HEK293 (cell line): ENCODE results near the gene CACNG7.

Experiments used
- CTCF ChIA-PET: fragments of 350-600 bp; formaldehyde crosslinking; extraction: SDS; loops from one replicate; lab custom pipeline; 2021; ENCODE audit warnings: antibody characterized with exemption; lab: Yijun Ruan, JAX
- POLR2A ChIA-PET: fragments of 300-600 bp; formaldehyde crosslinking; extraction: SDS; loops from one replicate; lab custom pipeline; 2020; ENCODE audit warnings: antibody characterized with exemption, inconsistent platforms; lab: Yijun Ruan, JAX
- H3K27ac ChIP-seq: fragments of 200-500 bp; sonication (Bioruptor generic); 2 replicates; pipeline ENCODE4 v1.5.1; 2014; ENCODE audit warnings: low read depth, low read length, control low read depth, inconsistent platforms; ENCODE audit errors: extremely low read depth
- H3K36me3 ChIP-seq, 2 experiments: fragments of 200-500 bp in 1 of 2; sonication (Bioruptor generic) in 1 of 2; 1 replicate in 1 of 2; 2 replicates in 1 of 2; pipeline ENCODE4 v1.5.1; 2014 to 2017; ENCODE audit warnings: inconsistent platforms in 2 of 2, low read length in 2 of 2; ENCODE audit not compliant: control insufficient read depth in 2 of 2, insufficient read depth in 1 of 2
- H3K4me1 ChIP-seq: fragments of 200-500 bp; sonication (Bioruptor generic); 2 replicates; pipeline ENCODE4 v1.5.1; 2014; ENCODE audit warnings: mild to moderate bottlenecking, low read length, inconsistent platforms; ENCODE audit not compliant: control insufficient read depth, insufficient read depth
- H3K4me3 ChIP-seq: 2 replicates; pipeline ENCODE4 v1.5.1; 2011; ENCODE audit warnings: low read depth, mild to moderate bottlenecking, control low read depth, low read length, moderate library complexity
- H3K9me3 ChIP-seq: fragments of 200-500 bp; sonication (Bioruptor generic); 2 replicates; pipeline ENCODE4 v1.5.1; 2014; ENCODE audit warnings: low read depth, low read length, inconsistent platforms; ENCODE audit not compliant: control insufficient read depth, insufficient read depth
- KLF1 ChIP-seq: fragments of 450-650 bp; formaldehyde crosslinking; IDR thresholded peaks from 2 replicates; pipeline ENCODE4 v1.5.1; 2016; ENCODE audit warnings: missing biosample characterization, missing genetic modification characterization
- KLF10 ChIP-seq: fragments of 450-650 bp; IDR thresholded peaks from 2 replicates; pipeline ENCODE4 v1.5.1; 2018; ENCODE audit warnings: missing biosample characterization, mild to moderate bottlenecking, missing genetic modification characterization
- KLF16 ChIP-seq: fragments of 450-650 bp; formaldehyde crosslinking; IDR thresholded peaks from 2 replicates; pipeline ENCODE4 v1.5.1; 2017; ENCODE audit warnings: missing biosample characterization, missing genetic modification characterization
- ZBTB10 ChIP-seq: fragments of 450-650 bp; formaldehyde crosslinking; IDR thresholded peaks from 2 replicates; pipeline ENCODE4 v1.5.1; 2016; ENCODE audit warnings: missing biosample characterization, missing genetic modification characterization
- ZBTB49 ChIP-seq: fragments of 450-650 bp; formaldehyde crosslinking; IDR thresholded peaks from 2 replicates; pipeline ENCODE4 v1.5.1; 2016; ENCODE audit warnings: missing biosample characterization, missing genetic modification characterization, low read depth
- ZNF121 ChIP-seq: fragments of 450-650 bp; formaldehyde crosslinking; IDR thresholded peaks from 2 replicates; pipeline ENCODE4 v1.5.1; 2016; ENCODE audit warnings: missing biosample characterization, missing genetic modification characterization
- ZNF146 ChIP-seq: fragments of 450-650 bp; formaldehyde crosslinking; IDR thresholded peaks from 2 replicates; pipeline ENCODE4 v1.5.1; 2016; ENCODE audit warnings: missing biosample characterization, missing genetic modification characterization
- ZNF157 ChIP-seq: fragments of 450-650 bp; formaldehyde crosslinking; IDR thresholded peaks from 2 replicates; pipeline ENCODE4 v1.5.1; 2016; ENCODE audit warnings: missing biosample characterization, missing genetic modification characterization
- ZNF350 ChIP-seq: fragments of 450-650 bp; formaldehyde crosslinking; IDR thresholded peaks from 2 replicates; pipeline ENCODE4 v1.5.0; 2017; ENCODE audit warnings: missing biosample characterization, mild to moderate bottlenecking, missing genetic modification characterization
- ZNF394 ChIP-seq: fragments of 450-650 bp; formaldehyde crosslinking; IDR thresholded peaks from 2 replicates; pipeline ENCODE4 v1.5.1; 2016; ENCODE audit warnings: missing biosample characterization, missing genetic modification characterization, mild to moderate bottlenecking, moderate library complexity, borderline replicate concordance
- ZNF510 ChIP-seq: fragments of 450-650 bp; formaldehyde crosslinking; IDR thresholded peaks from 2 replicates; pipeline ENCODE4 v1.5.1; 2018; ENCODE audit warnings: mild to moderate bottlenecking, missing genetic modification characterization, missing biosample characterization; ENCODE audit not compliant: insufficient replicate concordance
- ZNF560 ChIP-seq: fragments of 450-650 bp; formaldehyde crosslinking; IDR thresholded peaks from 2 replicates; pipeline ENCODE4 v1.5.1; 2017; ENCODE audit warnings: missing biosample characterization, missing genetic modification characterization, borderline replicate concordance
- ZNF621 ChIP-seq: fragments of 450-650 bp; formaldehyde crosslinking; IDR thresholded peaks from 2 replicates; pipeline ENCODE4 v1.5.1; 2017; ENCODE audit warnings: missing biosample characterization, missing genetic modification characterization
- ZNF664 ChIP-seq: fragments of 450-650 bp; formaldehyde crosslinking; IDR thresholded peaks from 2 replicates; pipeline ENCODE4 v1.5.1; 2016; ENCODE audit warnings: missing biosample characterization, missing genetic modification characterization
- ZNF76 ChIP-seq: fragments of 450-650 bp; formaldehyde crosslinking; IDR thresholded peaks from 2 replicates; pipeline ENCODE4; 2016; ENCODE audit warnings: low read depth, missing biosample characterization, missing genetic modification characterization, borderline replicate concordance
- ZNF792 ChIP-seq: fragments of 450-650 bp; formaldehyde crosslinking; IDR thresholded peaks from 2 replicates; pipeline ENCODE4 v1.5.1; 2016; ENCODE audit warnings: missing biosample characterization, missing genetic modification characterization
- ZSCAN18 ChIP-seq: fragments of 450-650 bp; formaldehyde crosslinking; IDR thresholded peaks from 2 replicates; pipeline ENCODE4 v1.5.1; 2016; ENCODE audit warnings: missing biosample characterization, missing genetic modification characterization

CACNG7 gene

GRCh38 chr19:53966931-53967330 lies 57.9 kb downstream of the CACNG7 start:
- Histone ChIP-seq H3K4me1 (no peaks in the 10 kb centered on the region), H3K27ac (no peak overlapping the region), H3K9me3 (no peaks in the 10 kb centered on the region), H3K36me3 (peaks cover 0 to 16% of the 10 kb centered on the region in 2 experiments; a peak in 1 of 3 replicates), H3K4me3 (no peak overlapping the region)
- ChIA-PET POLR2A (no interaction called here), CTCF (interaction anchor here (0.6 to 0.8 kb wide), 3 partner anchors 41 to 63 kb away, joined by 3 to 4 read pairs (median 3); no protein-coding TSS in a partner anchor)
- TF ChIP-seq ZNF121 (tag by site-specific recombination) = no peak
- TF ChIP-seq ZBTB49 (tag by site-specific recombination) = no peak
- no peak for TF ChIP-seq ZNF394 (tag by site-specific recombination)
- no peak for TF ChIP-seq ZNF560 (tag by site-specific recombination)

GRCh38 chr19:53969366-53969765 lies 60.3 kb downstream of the CACNG7 start:
- no peak overlapping the region for H3K27ac ChIP-seq
- no peaks in the 10 kb centered on the region for H3K9me3 ChIP-seq
- H3K36me3 ChIP-seq = peaks cover 0 to 19% of the 10 kb centered on the region in 2 experiments; a peak in 1 of 3 replicates
- no peak overlapping the region for H3K4me3 ChIP-seq
- no peak for TF ChIP-seq ZNF146 (tag by site-specific recombination)
- TF ChIP-seq ZNF350 = no peak
- TF ChIP-seq ZBTB10 (tag by site-specific recombination) = no peak
- no peak for TF ChIP-seq ZNF76 (tag by site-specific recombination)
- TF ChIP-seq ZSCAN18 (tag by site-specific recombination) = no peak
- no peak for TF ChIP-seq ZNF664
- TF ChIP-seq ZNF621 (tag by site-specific recombination) = no peak
- TF ChIP-seq ZNF157 (tag by site-specific recombination) = no peak
- no peak for TF ChIP-seq ZNF510 (tag by site-specific recombination)
- TF ChIP-seq KLF10 (tag by site-specific recombination) = no peak
- no peak for TF ChIP-seq KLF16
- TF ChIP-seq KLF1 (tag by site-specific recombination) = no peak
- TF ChIP-seq ZNF792 = no peak
- CTCF ChIA-PET = interaction anchor here (0.5 to 0.6 kb wide), 3 partner anchors 56 to 1198 kb away, joined by 3 to 8 read pairs (median 3); no protein-coding TSS in a partner anchor
- POLR2A ChIA-PET = interaction anchor here (1.0 kb wide), 1 partner anchor 9 kb away, joined by 3 read pairs; no protein-coding TSS in a partner anchor
- no peaks in the 10 kb centered on the region for H3K4me1 ChIP-seq
